ENCODE measurements around the gene RFTN1. TPM values are rescaled to one million over a fixed set of nuclear protein-coding genes. Genes with fewer than 3 reads are reported as not detected.

Gene RFTN1
- total and polyA plus RNA-seq, 2 donors (not counting 1 experiment from before 2014, with no cell fraction given): 32.4 to 156 TPM

GRCh38 chr3:16364323-16364722 is 149.2 kb downstream of the RFTN1 start:
- no CpG with 5 or more reads among the region's 4 CpGs for WGBS (ENCODE audit: insufficient coverage)
- Mint-ChIP-seq H3K27ac (no peak overlapping the region), H3K4me1 (peaks cover 27% of the 10 kb centered on the region), H3K4me3 (no peak overlapping the region), H3K9me3 (ENCODE audit: insufficient read depth) (no peaks in the 10 kb centered on the region), H3K27me3 (no peaks in the 10 kb centered on the region)
- H3K36me3 ChIP-seq (replicated peaks in 1 of 2; ENCODE audit: control extremely low read depth in 1 of 2, control insufficient read depth in 1 of 2, extremely low read depth in 1 of 2, insufficient read depth in 2 of 2, low read length in 1 of 2): peaks cover 11 to 52% of the 10 kb centered on the region in 2 experiments
- TF ChIP-seq, protein P1, sequence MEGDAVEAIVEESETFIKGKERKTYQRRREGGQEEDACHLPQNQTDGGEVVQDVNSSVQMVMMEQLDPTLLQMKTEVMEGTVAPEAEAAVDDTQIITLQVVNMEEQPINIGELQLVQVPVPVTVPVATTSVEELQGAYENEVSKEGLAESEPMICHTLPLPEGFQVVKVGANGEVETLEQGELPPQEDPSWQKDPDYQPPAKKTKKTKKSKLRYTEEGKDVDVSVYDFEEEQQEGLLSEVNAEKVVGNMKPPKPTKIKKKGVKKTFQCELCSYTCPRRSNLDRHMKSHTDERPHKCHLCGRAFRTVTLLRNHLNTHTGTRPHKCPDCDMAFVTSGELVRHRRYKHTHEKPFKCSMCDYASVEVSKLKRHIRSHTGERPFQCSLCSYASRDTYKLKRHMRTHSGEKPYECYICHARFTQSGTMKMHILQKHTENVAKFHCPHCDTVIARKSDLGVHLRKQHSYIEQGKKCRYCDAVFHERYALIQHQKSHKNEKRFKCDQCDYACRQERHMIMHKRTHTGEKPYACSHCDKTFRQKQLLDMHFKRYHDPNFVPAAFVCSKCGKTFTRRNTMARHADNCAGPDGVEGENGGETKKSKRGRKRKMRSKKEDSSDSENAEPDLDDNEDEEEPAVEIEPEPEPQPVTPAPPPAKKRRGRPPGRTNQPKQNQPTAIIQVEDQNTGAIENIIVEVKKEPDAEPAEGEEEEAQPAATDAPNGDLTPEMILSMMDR (IDR thresholded peaks at IDR 0.05): no peak
- TF ChIP-seq EZH2 (IDR thresholded peaks at IDR 0.05; ENCODE audit: borderline replicate concordance, insufficient read depth, low read depth, low read length, poor library complexity, severe bottlenecking): no peak
- ATAC-seq (ENCODE audit: low read depth) (no peak), DNase-seq (no peak)
- peaks cover 25 to 28% of the 10 kb centered on the region in 2 donors for H3K4me1 ChIP-seq (ENCODE audit: control insufficient read depth in 2 of 2, insufficient read depth in 2 of 2, low read length in 2 of 2)
- intact Hi-C loops (cut with micrococcal nuclease): no loop called here
- peaks cover 92% of the 10 kb centered on the region for H3K79me2 ChIP-seq (ENCODE audit: control insufficient read depth, insufficient read depth, low read length)
- POLR2A ChIA-PET: no interaction called here
- no peak overlapping the region for H3K9ac ChIP-seq (ENCODE audit: low read length)
- H3K4me2 ChIP-seq (replicated peaks; ENCODE audit: low read depth, low read length, poor library complexity, severe bottlenecking): no peak overlapping the region
- H4K20me1 ChIP-seq (ENCODE audit: control insufficient read depth, insufficient read depth, low read length, poor library complexity, severe bottlenecking): peaks cover 58% of the 10 kb centered on the region
- H3K27me3 ChIP-seq (replicated peaks in 1 of 4; ENCODE audit: control extremely low read depth in 1 of 4, control insufficient read depth in 3 of 4, insufficient read depth in 4 of 4, low read length in 3 of 4): no peaks in the 10 kb centered on the region
- H3K9me3 ChIP-seq (ENCODE audit: control extremely low read depth in 1 of 3, control insufficient read depth in 2 of 3, insufficient read depth in 1 of 3, low read length in 2 of 3): no peaks in the 10 kb centered on the region
- no peak overlapping the region for H2AFZ ChIP-seq (ENCODE audit: insufficient read depth, low read depth, low read length, poor library complexity, severe bottlenecking)
- no peak overlapping the region for H3K27ac ChIP-seq (ENCODE audit: low read length in 2 of 2)
- no peak overlapping the region for H3K4me3 ChIP-seq (ENCODE audit: control extremely low read depth in 1 of 5, extremely low read depth in 1 of 5, insufficient read depth in 1 of 5, low read depth in 2 of 5, low read length in 4 of 5)
- CTCF ChIA-PET: interaction anchor here (0.8 to 1.1 kb wide), 3 partner anchors 96 to 160 kb away, joined by 3 read pairs; no protein-coding TSS in a partner anchor

DNA sequence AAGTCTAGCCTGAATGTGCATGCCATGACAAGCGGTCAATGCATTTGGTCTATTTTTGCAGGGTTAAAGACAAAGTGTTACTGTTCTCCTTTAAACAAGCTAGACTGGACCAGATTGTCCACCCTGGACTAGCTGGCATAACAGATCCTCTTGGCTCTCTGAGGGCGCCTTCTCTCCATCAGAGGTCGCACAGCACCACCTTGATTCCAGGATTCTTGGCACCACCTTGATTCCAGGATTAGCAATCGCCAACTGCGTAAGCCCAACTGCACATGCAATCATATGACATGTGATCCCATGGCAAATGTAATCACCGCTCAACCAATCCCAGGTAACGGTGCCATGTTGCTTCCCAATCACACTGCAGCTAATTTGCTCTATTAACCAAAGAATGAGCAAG is 149.9 kb downstream of the RFTN1 start:
- peaks cover 29% of the 10 kb centered on the region for H3K4me1 Mint-ChIP-seq

More for the DNA sequence above, 149.9 kb downstream of the RFTN1 start:
- H3K36me3 ChIP-seq (replicated peaks in 1 of 2; ENCODE audit: control extremely low read depth in 1 of 2, control insufficient read depth in 1 of 2, extremely low read depth in 1 of 2, insufficient read depth in 2 of 2, low read length in 1 of 2): peaks cover 11 to 45% of the 10 kb centered on the region in 2 experiments
- H4K20me1 ChIP-seq (ENCODE audit: control insufficient read depth, insufficient read depth, low read length, poor library complexity, severe bottlenecking): peaks cover 51% of the 10 kb centered on the region
- ChIA-PET CTCF (interaction anchor here (0.6 to 1.4 kb wide), 6 partner anchors 73 to 160 kb away, joined by 3 read pairs; no protein-coding TSS in a partner anchor), POLR2A (no interaction called here)
- intact Hi-C loops (cut with micrococcal nuclease): no loop called here
- H3K4me1 ChIP-seq (ENCODE audit: control insufficient read depth in 2 of 2, insufficient read depth in 2 of 2, low read length in 2 of 2): peaks cover 22 to 28% of the 10 kb centered on the region in 2 donors
- no peak overlapping the region for H3K4me3 ChIP-seq (ENCODE audit: control extremely low read depth in 1 of 5, extremely low read depth in 1 of 5, insufficient read depth in 1 of 5, low read depth in 2 of 5, low read length in 4 of 5)
- no peak overlapping the region for H3K27ac ChIP-seq (ENCODE audit: low read length in 2 of 2)
- no peak overlapping the region for H3K4me3 Mint-ChIP-seq
- no peak overlapping the region for H3K9ac ChIP-seq (ENCODE audit: low read length)
- H3K27me3 ChIP-seq (replicated peaks in 1 of 4; ENCODE audit: control extremely low read depth in 1 of 4, control insufficient read depth in 3 of 4, insufficient read depth in 4 of 4, low read length in 3 of 4): no peaks in the 10 kb centered on the region
- no peaks in the 10 kb centered on the region for H3K9me3 Mint-ChIP-seq (ENCODE audit: insufficient read depth)
- no peak for ATAC-seq (ENCODE audit: low read depth)
- H3K4me2 ChIP-seq (replicated peaks; ENCODE audit: low read depth, low read length, poor library complexity, severe bottlenecking): no peak overlapping the region
- no peak overlapping the region for H2AFZ ChIP-seq (ENCODE audit: insufficient read depth, low read depth, low read length, poor library complexity, severe bottlenecking)
- no peak for DNase-seq
- TF ChIP-seq, protein P1 (IDR thresholded peaks at IDR 0.05): no peak
- TF ChIP-seq EZH2 (IDR thresholded peaks at IDR 0.05; ENCODE audit: borderline replicate concordance, insufficient read depth, low read depth, low read length, poor library complexity, severe bottlenecking): no peak
- H3K27me3 Mint-ChIP-seq: no peaks in the 10 kb centered on the region
- H3K27ac Mint-ChIP-seq: no peak overlapping the region
- peaks cover 92% of the 10 kb centered on the region for H3K79me2 ChIP-seq (ENCODE audit: control insufficient read depth, insufficient read depth, low read length)
- WGBS (ENCODE audit: insufficient coverage): 96% methylated on average over 7 of the region's 7 CpGs
- H3K9me3 ChIP-seq (ENCODE audit: control extremely low read depth in 1 of 3, control insufficient read depth in 2 of 3, insufficient read depth in 1 of 3, low read length in 2 of 3): no peaks in the 10 kb centered on the region
